CD14-positive monocyte (primary cell): ENCODE data around the gene TERB1. TPM values are rescaled to one million over a fixed set of nuclear protein-coding genes. Genes with fewer than 3 reads are reported as not detected.
A peak's percentile ranks its signal among the peaks of the same experiment; 100 is the strongest.

ENCODE experiments used
- DNase-seq, 3 donors: peaks; one replicate each; pipeline ENCODE4 v3.0.0-alpha.2; 2011 to 2022
- H2AFZ ChIP-seq: 2 replicates; pipeline ENCODE4 v1.6.0; 2012; ENCODE audit warnings: mild to moderate bottlenecking, low read depth, low read length, inconsistent platforms; ENCODE audit not compliant: insufficient read depth, poor library complexity, severe bottlenecking
- H3K27ac ChIP-seq, 2 donors: 1 replicate in 1 of 2; 2 replicates in 1 of 2; pipeline ENCODE4 v1.5.1; 2012 to 2013; ENCODE audit warnings: low read length in 2 of 2, control low read depth in 1 of 2, inconsistent platforms in 1 of 2, low read depth in 1 of 2, mild to moderate bottlenecking in 1 of 2
- H3K27me3 ChIP-seq, 2 donors: one replicate each; pipeline versions ENCODE4 v1.6.0 to v1.6.1; 2011 to 2013; ENCODE audit warnings: low read length in 2 of 2; ENCODE audit not compliant: control insufficient read depth in 2 of 2, insufficient read depth in 2 of 2
- H3K36me3 ChIP-seq, 2 donors: replicated peaks in 1 of 2; 1 replicate in 1 of 2; 2 replicates in 1 of 2; pipeline versions ENCODE4 v1.5.1 to v1.6.1; 2012 to 2013; ENCODE audit warnings: low read length in 2 of 2, control low read depth in 1 of 2, inconsistent platforms in 1 of 2, mild to moderate bottlenecking in 1 of 2; ENCODE audit not compliant: insufficient read depth in 2 of 2, control insufficient read depth in 1 of 2
- H3K4me1 ChIP-seq, 2 donors: 1 replicate in 1 of 2; 2 replicates in 1 of 2; pipeline versions ENCODE4 v1.5.1 to v1.6.1; 2012 to 2013; ENCODE audit warnings: low read length in 2 of 2, control low read depth in 1 of 2, inconsistent platforms in 1 of 2, mild to moderate bottlenecking in 1 of 2, moderate library complexity in 1 of 2; ENCODE audit not compliant: insufficient read depth in 2 of 2, control insufficient read depth in 1 of 2
- H3K4me2 ChIP-seq: replicated peaks from 2 replicates; pipeline ENCODE3; 2012; ENCODE audit warnings: low read length, moderate library complexity, mild to moderate bottlenecking; ENCODE audit not compliant: poor library complexity, severe bottlenecking; ENCODE audit errors: extremely low read depth
- H3K4me3 ChIP-seq, 3 experiments: fragments of 200-600 bp in 1 of 3; sonication (generic) in 1 of 3; replicated peaks in 1 of 3; 1 replicate in 2 of 3; 2 replicates in 1 of 3; pipeline ENCODE4 v1.5.1; 2011 to 2013; ENCODE audit warnings: low read length in 3 of 3, mild to moderate bottlenecking in 3 of 3, control low read depth in 2 of 3, low read depth in 2 of 3, inconsistent platforms in 1 of 3, moderate library complexity in 1 of 3
- H3K79me2 ChIP-seq: 2 replicates; pipeline ENCODE4 v1.6.0; 2012; ENCODE audit warnings: mild to moderate bottlenecking, control low read depth, inconsistent platforms, low read length, moderate library complexity; ENCODE audit not compliant: insufficient read depth
- H3K9ac ChIP-seq: 2 replicates; pipeline ENCODE4 v1.6.0; 2017; ENCODE audit warnings: low read length, mild to moderate bottlenecking; ENCODE audit not compliant: insufficient read depth, poor library complexity, severe bottlenecking
- H3K9me3 ChIP-seq, 2 donors: replicated peaks in 1 of 2; 1 replicate in 1 of 2; 2 replicates in 1 of 2; pipeline versions ENCODE4 v1.5.1 to v1.6.1; 2012 to 2013; ENCODE audit warnings: low read length in 2 of 2, control low read depth in 1 of 2; ENCODE audit not compliant: control insufficient read depth in 1 of 2, insufficient read depth in 1 of 2
- H4K20me1 ChIP-seq: 2 replicates; pipeline ENCODE4 v1.6.0; 2012; ENCODE audit warnings: mild to moderate bottlenecking, low read length, control low read depth, moderate library complexity; ENCODE audit not compliant: insufficient read depth
- H3K27ac Mint-ChIP-seq, 7 donors: one replicate each; pipeline ENCODE4 v1.8.0; 2020; ENCODE audit warnings: mild to moderate bottlenecking in 7 of 7, mixed read lengths in 7 of 7, moderate library complexity in 6 of 7, inconsistent platforms in 2 of 7
- H3K27me3 Mint-ChIP-seq, 3 donors: one replicate each; pipeline ENCODE4 v1.8.0; 2021 to 2022; ENCODE audit warnings: low read depth in 3 of 3, mild to moderate bottlenecking in 3 of 3, mixed read lengths in 3 of 3, moderate library complexity in 3 of 3, inconsistent platforms in 1 of 3
- H3K36me3 Mint-ChIP-seq, 2 donors: one replicate each; pipeline ENCODE4 v1.8.0; 2020; ENCODE audit warnings: mixed read lengths in 2 of 2, inconsistent platforms in 1 of 2, mild to moderate bottlenecking in 1 of 2
- H3K4me1 Mint-ChIP-seq: one replicate; pipeline ENCODE4 v1.8.0; 2020; ENCODE audit warnings: mild to moderate bottlenecking, mixed read lengths
- H3K4me3 Mint-ChIP-seq, 2 donors: one replicate each; pipeline ENCODE4 v1.8.0; 2020; ENCODE audit warnings: mild to moderate bottlenecking in 2 of 2, mixed read lengths in 2 of 2, moderate library complexity in 1 of 2
- H3K9me3 Mint-ChIP-seq, 7 donors: one replicate each; pipeline ENCODE4 v1.8.0; 2020 to 2022; ENCODE audit warnings: mixed read lengths in 7 of 7, mild to moderate bottlenecking in 6 of 7, moderate library complexity in 6 of 7, inconsistent platforms in 2 of 7
- WGBS: methylation state at CpG from one replicate; pipeline ENCODE4 v1.1.5; 2013; ENCODE audit warnings: missing lambda C conversion rate; ENCODE audit not compliant: insufficient coverage; 5-methylcytosine and 5-hydroxymethylcytosine counted together
- intact Hi-C, 2 donors: fragments of 100-400 bp; cut with micrococcal nuclease; formaldehyde crosslinking; loops; one replicate each; pipeline versions ENCODE4 v1.15.0 to v1.15.1; 2023
- polyA plus RNA-seq, 3 donors: library from polyadenylated mRNA; depleted of rRNA in 1 of 3; unstranded in 2 of 3; stranded (reverse) in 1 of 3; fragments of 300-500 nt in 2 of 3; fragments of >200 nt in 1 of 3; fragmentation: Illumina TruSeq in 2 of 3; gene quantifications; 1 replicate in 2 of 3; 2 replicates in 1 of 3; pipeline ENCODE4 v1.2.3, GENCODE V29; 2012 to 2021
- TF ChIP-seq, protein P1 (sequence below): fragments of 200-600 bp; IDR thresholded peaks from one replicate; pipeline ENCODE4 v1.8.0; 2022; ENCODE audit warnings: antibody characterized with exemption, mild to moderate bottlenecking

TERB1 gene
- polyA plus RNA-seq, 3 donors, result not detected

GRCh38 chr16:66846266-66846665 lies 44.9 kb upstream of the TERB1 start:
- TF ChIP-seq, protein P1, sequence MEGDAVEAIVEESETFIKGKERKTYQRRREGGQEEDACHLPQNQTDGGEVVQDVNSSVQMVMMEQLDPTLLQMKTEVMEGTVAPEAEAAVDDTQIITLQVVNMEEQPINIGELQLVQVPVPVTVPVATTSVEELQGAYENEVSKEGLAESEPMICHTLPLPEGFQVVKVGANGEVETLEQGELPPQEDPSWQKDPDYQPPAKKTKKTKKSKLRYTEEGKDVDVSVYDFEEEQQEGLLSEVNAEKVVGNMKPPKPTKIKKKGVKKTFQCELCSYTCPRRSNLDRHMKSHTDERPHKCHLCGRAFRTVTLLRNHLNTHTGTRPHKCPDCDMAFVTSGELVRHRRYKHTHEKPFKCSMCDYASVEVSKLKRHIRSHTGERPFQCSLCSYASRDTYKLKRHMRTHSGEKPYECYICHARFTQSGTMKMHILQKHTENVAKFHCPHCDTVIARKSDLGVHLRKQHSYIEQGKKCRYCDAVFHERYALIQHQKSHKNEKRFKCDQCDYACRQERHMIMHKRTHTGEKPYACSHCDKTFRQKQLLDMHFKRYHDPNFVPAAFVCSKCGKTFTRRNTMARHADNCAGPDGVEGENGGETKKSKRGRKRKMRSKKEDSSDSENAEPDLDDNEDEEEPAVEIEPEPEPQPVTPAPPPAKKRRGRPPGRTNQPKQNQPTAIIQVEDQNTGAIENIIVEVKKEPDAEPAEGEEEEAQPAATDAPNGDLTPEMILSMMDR, result no peak
- Histone ChIP-seq H3K27ac (no peak overlapping the region), H3K4me1 (peaks cover 13 to 16% of the 10 kb centered on the region in 2 donors), H2AFZ (no peak overlapping the region), H3K9ac (no peak overlapping the region), H3K4me2 (no peak overlapping the region), H3K4me3 (no peak overlapping the region), H3K27me3 (peaks cover 22 to 60% of the 10 kb centered on the region in 2 donors), H3K9me3 (peaks cover 0 to 14% of the 10 kb centered on the region in 2 donors), H3K79me2 (no peaks in the 10 kb centered on the region), H3K36me3 (no peaks in the 10 kb centered on the region), H4K20me1 (no peaks in the 10 kb centered on the region)
- Mint-ChIP-seq H3K27ac (no peak overlapping the region), H3K4me3 (peak overlapping the region in 1 of 2 donors; percentile 80), H3K27me3 (peaks cover 60 to 86% (median 69%) of the 10 kb centered on the region in 3 donors), H3K36me3 (peaks cover 0 to 9% of the 10 kb centered on the region in 2 donors), H3K9me3 (peaks cover 0 to 11% (median 3%) of the 10 kb centered on the region in 7 donors), H3K4me1 (peaks cover 22% of the 10 kb centered on the region)
- no peak for DNase-seq
- intact Hi-C loops, result no loop called here
- WGBS, result 100% methylated on average over 1 of the region's 1 CpG

DNA sequence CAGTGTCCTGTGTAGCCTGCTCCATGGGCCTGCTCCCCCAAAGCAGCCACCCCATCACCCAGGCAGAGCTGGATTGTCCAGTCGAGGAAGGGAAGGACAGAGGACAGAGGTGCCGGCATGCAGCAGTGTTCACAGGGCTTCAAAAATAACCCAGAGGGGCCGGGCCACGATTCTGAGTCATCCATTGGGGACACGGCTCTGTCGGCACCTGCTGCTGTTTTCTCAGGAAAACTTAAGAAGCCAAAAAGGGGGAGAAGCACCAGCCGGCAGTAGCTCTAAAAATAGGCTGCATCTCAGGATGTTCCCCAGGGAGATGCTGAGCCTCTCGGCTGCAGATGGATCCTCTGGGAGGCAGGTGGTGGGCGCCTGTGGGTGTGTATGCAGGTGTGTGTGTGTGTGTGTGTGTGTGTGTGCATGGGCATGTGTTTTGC lies 44.4 kb upstream of the TERB1 start:
- DNase-seq, result no peak
- Histone ChIP-seq H3K9ac (no peak overlapping the region), H2AFZ (no peak overlapping the region), H3K4me1 (peaks cover 13 to 16% of the 10 kb centered on the region in 2 donors), H3K36me3 (no peaks in the 10 kb centered on the region), H3K79me2 (no peaks in the 10 kb centered on the region), H3K9me3 (peaks cover 0 to 14% of the 10 kb centered on the region in 2 donors), H3K4me3 (no peak overlapping the region), H3K4me2 (no peak overlapping the region), H4K20me1 (no peaks in the 10 kb centered on the region), H3K27me3 (peaks cover 22 to 55% of the 10 kb centered on the region in 2 donors), H3K27ac (no peak overlapping the region)
- no peak overlapping the region for H3K27ac Mint-ChIP-seq
- peaks cover 58 to 81% (median 65%) of the 10 kb centered on the region in 3 donors for H3K27me3 Mint-ChIP-seq
- intact Hi-C loops, result no loop called here
- H3K9me3 Mint-ChIP-seq, result peaks cover 0 to 11% (median 3%) of the 10 kb centered on the region in 7 donors
- peaks cover 0 to 9% of the 10 kb centered on the region in 2 donors for H3K36me3 Mint-ChIP-seq
- peak overlapping the region in 1 of 2 donors; percentile 80 for H3K4me3 Mint-ChIP-seq
- 83% methylated on average over 9 of the region's 9 CpGs for WGBS
- TF ChIP-seq, protein P1, result no peak
- H3K4me1 Mint-ChIP-seq, result peaks cover 20% of the 10 kb centered on the region
